Tibial nerve (tissue), 4 donors: ENCODE data around the gene OR11A1.

ENCODE experiments used
- EP300 ChIP-seq, 2 donors: sonication (generic); formaldehyde crosslinking; IDR thresholded peaks; one replicate each; pipeline ENCODE4 v1.6.1; 2017; ENCODE audit warnings: antibody characterized with exemption in 2 of 2, mild to moderate bottlenecking in 1 of 2
- TF ChIP-seq, protein P1 (sequence below), 5 experiments: fragments of 200-600 bp in 3 of 5; fragments of 450-650 bp in 2 of 5; sonication (generic) in 3 of 5; IDR thresholded peaks; one replicate each; pipeline ENCODE4 v1.5.1; 2016 to 2019; ENCODE audit warnings: antibody characterized with exemption in 5 of 5, mild to moderate bottlenecking in 3 of 5, moderate library complexity in 2 of 5

DNA sequence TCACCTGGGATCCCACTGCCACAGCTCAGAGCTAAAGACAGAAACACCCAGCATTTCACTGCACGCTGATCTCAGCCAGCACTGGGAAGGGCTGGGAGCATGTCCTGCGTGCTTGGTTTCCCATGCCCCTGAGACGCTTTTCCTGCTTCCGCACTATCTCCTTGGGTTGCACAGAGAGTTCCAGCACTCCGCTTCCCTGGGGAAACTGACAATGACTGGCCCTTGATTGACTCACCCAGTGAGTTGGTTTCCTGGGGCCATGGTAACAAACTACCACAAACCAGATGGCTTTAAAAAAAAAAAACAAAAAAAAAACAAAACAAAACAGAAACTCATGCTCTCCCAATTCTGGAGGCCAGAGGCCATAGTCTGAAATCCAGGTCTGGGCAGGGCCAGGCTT, 45.7 kb upstream of the OR11A1 start:
- TF ChIP-seq, protein P1, sequence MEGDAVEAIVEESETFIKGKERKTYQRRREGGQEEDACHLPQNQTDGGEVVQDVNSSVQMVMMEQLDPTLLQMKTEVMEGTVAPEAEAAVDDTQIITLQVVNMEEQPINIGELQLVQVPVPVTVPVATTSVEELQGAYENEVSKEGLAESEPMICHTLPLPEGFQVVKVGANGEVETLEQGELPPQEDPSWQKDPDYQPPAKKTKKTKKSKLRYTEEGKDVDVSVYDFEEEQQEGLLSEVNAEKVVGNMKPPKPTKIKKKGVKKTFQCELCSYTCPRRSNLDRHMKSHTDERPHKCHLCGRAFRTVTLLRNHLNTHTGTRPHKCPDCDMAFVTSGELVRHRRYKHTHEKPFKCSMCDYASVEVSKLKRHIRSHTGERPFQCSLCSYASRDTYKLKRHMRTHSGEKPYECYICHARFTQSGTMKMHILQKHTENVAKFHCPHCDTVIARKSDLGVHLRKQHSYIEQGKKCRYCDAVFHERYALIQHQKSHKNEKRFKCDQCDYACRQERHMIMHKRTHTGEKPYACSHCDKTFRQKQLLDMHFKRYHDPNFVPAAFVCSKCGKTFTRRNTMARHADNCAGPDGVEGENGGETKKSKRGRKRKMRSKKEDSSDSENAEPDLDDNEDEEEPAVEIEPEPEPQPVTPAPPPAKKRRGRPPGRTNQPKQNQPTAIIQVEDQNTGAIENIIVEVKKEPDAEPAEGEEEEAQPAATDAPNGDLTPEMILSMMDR (IDR thresholded peaks at IDR 0.05), result no peak
- no peak for TF ChIP-seq EP300 (IDR thresholded peaks at IDR 0.05)
